ENCODE results near the gene TEX52. TPM values are rescaled to one million over a fixed set of nuclear protein-coding genes. Genes with fewer than 3 reads are reported as not detected.
"Not testable (repeated sequence)": the region's sequence is repeated elsewhere in the genome, so short reads cannot be mapped to it uniquely, and the experiment has no call there.

Gene TEX52
- total and polyA plus RNA-seq, 8 donors, result not detected

DNA sequence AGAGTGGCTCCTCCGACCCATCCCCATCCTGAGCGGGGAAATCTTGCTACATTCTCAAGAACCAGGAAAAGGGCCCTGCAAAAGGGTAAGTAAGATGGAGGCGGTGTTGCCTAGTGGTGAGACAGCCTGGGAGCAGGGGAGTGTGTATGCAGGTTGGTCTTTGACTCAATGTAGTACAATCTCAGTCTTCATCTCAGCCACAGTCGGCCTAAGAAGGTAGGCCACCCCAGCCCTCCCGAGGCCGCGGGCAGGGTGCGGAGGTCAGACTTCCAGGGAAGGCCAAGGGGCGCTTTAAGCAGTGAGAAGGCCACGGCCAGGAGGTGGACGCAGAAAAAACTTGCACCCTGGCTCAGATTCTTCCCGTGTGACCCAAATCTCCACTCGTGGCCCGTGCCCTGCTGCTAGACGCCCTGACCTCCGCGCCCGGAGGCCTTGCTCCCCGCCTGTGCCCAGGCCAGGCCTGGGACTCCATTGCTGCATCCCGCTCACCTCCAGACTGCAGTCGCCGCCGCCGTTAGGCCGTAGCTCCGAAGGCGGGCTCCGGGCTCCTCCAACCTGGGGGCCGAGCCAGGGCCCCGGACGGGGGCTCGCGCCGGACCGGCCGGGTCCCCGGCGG is 19.7 kb upstream of the TEX52 start:
- TF ChIP-seq, protein P1, sequence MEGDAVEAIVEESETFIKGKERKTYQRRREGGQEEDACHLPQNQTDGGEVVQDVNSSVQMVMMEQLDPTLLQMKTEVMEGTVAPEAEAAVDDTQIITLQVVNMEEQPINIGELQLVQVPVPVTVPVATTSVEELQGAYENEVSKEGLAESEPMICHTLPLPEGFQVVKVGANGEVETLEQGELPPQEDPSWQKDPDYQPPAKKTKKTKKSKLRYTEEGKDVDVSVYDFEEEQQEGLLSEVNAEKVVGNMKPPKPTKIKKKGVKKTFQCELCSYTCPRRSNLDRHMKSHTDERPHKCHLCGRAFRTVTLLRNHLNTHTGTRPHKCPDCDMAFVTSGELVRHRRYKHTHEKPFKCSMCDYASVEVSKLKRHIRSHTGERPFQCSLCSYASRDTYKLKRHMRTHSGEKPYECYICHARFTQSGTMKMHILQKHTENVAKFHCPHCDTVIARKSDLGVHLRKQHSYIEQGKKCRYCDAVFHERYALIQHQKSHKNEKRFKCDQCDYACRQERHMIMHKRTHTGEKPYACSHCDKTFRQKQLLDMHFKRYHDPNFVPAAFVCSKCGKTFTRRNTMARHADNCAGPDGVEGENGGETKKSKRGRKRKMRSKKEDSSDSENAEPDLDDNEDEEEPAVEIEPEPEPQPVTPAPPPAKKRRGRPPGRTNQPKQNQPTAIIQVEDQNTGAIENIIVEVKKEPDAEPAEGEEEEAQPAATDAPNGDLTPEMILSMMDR (IDR thresholded peaks at IDR 0.05), result no peak
- TF ChIP-seq EP300 (IDR thresholded peaks at IDR 0.05) (no peak), POLR2A (IDR thresholded peaks at IDR 0.05) (no peak), POLR2AphosphoS5 (IDR thresholded peaks at IDR 0.05) (no peak)
- Histone ChIP-seq H3K27ac (peak overlapping the region in 4 of 5 donors; percentile 94 to 98 (median 97)), H3K4me1 (peaks cover 16 to 35% (median 26%) of the 10 kb centered on the region in 4 donors), H3K27me3 (no peaks in the 10 kb centered on the region), H3K4me3 (peak overlapping the region; percentile 83 to 99 (median 95)), H3K36me3 (peaks cover 0 to 5% (median 0%) of the 10 kb centered on the region in 4 donors), H3K9me3 (no peaks in the 10 kb centered on the region)
- intact Hi-C loops (cut with DNase I; ENCODE audit: low total_unique reads), result no loop called here
- WGBS, 5 donors, result 3 to 31% (median 4%) methylated on average over 4 to 38 of the region's 38 CpGs
- peak in 1 of 2 donors; percentile 25 for DNase-seq

DNA sequence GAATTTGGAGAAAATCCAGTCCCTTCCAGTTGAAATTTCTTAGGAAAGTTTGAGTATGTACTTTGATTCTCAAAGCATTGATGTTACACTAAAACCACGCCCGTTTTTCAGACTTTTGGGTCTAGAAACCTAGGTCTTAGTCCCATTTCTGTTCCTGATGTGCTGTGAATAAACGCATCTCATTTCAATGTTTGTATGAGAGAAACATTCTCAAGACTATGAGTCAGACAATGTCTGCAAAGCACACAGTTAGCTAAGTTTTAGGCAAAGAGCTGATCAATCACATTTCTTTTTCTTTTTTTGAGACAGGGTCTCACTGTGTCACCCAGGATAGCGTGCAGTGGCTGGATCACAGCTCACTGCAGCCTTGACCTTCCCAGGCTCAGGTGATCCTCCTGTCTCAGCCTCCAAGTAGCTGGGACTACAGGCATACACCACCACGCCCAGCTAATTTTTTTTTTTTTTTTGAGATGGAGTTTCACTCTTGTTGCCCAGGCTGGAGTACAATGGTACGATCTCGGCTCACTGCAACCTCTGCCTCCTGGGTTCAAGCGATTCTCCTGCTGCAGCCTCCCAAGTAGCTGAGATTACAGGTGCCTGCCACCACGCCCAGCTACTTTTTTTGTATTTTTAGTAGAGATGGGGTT is 12.3 kb upstream of the TEX52 start:
- H3K27ac ChIP-seq; H3K4me3 ChIP-seq; H3K4me1 ChIP-seq; H3K9me3 ChIP-seq; DNase-seq; H3K27me3 ChIP-seq; intact Hi-C loops (cut with DNase I; ENCODE audit: low total_unique reads): not testable (repeated sequence)
- H3K36me3 ChIP-seq, result peaks cover 0 to 24% (median 4%) of the 10 kb centered on the region in 4 donors
- 84 to 96% (median 94%) methylated on average over 9 of the region's 9 CpGs for WGBS, 5 donors

DNA sequence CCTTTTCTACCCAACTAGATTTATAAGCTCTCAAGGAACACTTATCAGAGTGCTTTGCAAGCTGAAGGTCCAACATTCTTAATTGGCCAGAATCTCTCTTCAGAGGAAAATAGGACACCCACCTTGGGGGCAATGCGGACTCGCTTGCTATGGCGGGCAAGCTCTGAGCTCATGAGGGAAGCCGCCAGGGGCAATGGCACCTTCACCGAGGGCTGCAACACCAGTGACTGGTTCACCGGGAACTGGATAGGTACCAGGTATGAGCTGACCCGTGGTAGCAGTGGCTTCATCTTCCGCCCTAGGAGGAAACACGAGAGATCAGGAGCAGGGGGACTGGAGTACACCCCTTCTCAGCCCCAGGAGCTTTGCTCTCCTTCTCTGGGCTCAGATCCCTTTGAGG is 7.4 kb upstream of the TEX52 start:
- Histone ChIP-seq H3K36me3 (peaks cover 0 to 58% (median 7%) of the 10 kb centered on the region in 4 donors), H3K4me1 (no peaks in the 10 kb centered on the region), H3K27ac (no peak overlapping the region), H3K27me3 (no peaks in the 10 kb centered on the region), H3K9me3 (no peaks in the 10 kb centered on the region), H3K4me3 (no peak overlapping the region)
- TF ChIP-seq, protein P1 (IDR thresholded peaks at IDR 0.05), result no peak
- no peak for TF ChIP-seq EP300 (IDR thresholded peaks at IDR 0.05)
- no peak for TF ChIP-seq POLR2A (IDR thresholded peaks at IDR 0.05)
- 95 to 99% (median 97%) methylated on average over 9 of the region's 9 CpGs for WGBS, 5 donors
- DNase-seq, result no peak
- intact Hi-C loops (cut with DNase I; ENCODE audit: low total_unique reads), result no loop called here

DNA sequence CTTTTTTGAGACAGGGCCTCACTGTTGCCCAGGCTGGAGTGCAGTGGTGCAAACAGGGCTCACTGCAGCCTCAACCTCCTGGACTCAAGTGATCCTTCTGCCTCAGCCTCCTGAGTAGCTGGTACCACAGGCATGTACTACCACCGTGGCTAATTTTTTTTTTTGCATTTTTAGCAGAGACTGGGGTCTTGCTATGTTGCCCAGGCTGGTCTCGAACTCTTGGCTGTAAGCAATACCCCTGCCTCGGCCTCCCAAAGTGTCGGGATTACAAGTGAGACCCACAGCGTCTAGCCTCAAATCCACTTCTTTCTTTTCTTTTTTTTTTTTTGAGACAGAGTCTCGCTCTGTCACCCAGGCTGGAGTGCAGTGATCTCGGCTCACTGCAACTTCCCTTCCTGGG is 6.6 kb upstream of the TEX52 start:
- H3K36me3 ChIP-seq, result peaks cover 0 to 66% (median 10%) of the 10 kb centered on the region in 4 donors
- H3K4me1 ChIP-seq; DNase-seq; H3K4me3 ChIP-seq; H3K27me3 ChIP-seq; H3K9me3 ChIP-seq; H3K27ac ChIP-seq; intact Hi-C loops (cut with DNase I; ENCODE audit: low total_unique reads): not testable (repeated sequence)
- WGBS, 5 donors, result 95 to 98% (median 97%) methylated on average over 6 to 7 of the region's 7 CpGs

DNA sequence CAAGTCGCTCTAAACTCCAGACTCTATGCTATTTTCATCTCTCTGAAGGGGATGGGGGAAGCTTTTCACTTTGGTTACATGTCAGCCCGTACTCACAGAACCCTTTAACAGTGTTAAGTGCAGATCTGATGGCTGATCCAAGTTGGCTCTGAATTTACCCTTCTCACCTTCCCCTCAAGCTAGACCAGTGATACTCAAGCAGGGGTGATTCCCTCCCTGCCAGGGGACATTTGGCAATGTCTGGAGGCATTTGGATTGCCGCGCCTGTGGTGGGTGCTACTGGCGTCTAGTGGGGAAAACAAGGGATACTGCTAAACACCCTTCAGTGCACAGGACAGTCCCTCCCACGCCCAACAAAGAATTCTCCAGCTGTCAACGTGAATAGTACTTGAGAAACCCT is 6.0 kb upstream of the TEX52 start:
- TF ChIP-seq, protein P1 (IDR thresholded peaks at IDR 0.05), result no peak
- TF ChIP-seq EP300 (IDR thresholded peaks at IDR 0.05), result no peak
- DNase-seq, result no peak
- Histone ChIP-seq H3K4me1 (no peaks in the 10 kb centered on the region), H3K27ac (no peak overlapping the region), H3K4me3 (no peak overlapping the region), H3K27me3 (no peaks in the 10 kb centered on the region), H3K36me3 (peaks cover 0 to 70% (median 12%) of the 10 kb centered on the region in 4 donors), H3K9me3 (no peaks in the 10 kb centered on the region)
- WGBS, 5 donors, result 89 to 97% (median 94%) methylated on average over 7 of the region's 7 CpGs
- intact Hi-C loops (cut with DNase I; ENCODE audit: low total_unique reads), result no loop called here
